ACC112 (cell line): ENCODE data around the gene DPH2.

ENCODE experiments used
- H2AFZ ChIP-seq: fragments of 200-600 bp; sonication (generic); one replicate; pipeline ENCODE4 v1.6.0; 2017; ENCODE audit warnings: antibody characterized with exemption, low read length; ENCODE audit not compliant: unreplicated experiment
- H3K27ac ChIP-seq: fragments of 200-600 bp; sonication (generic); 2 replicates; pipeline ENCODE4 v1.5.1; 2014; ENCODE audit warnings: low read depth, mild to moderate bottlenecking, antibody characterized with exemption, low read length, moderate library complexity
- H3K27me3 ChIP-seq: fragments of 200-600 bp; sonication (generic); 2 replicates; pipeline ENCODE4 v1.6.1; 2014; ENCODE audit warnings: mild to moderate bottlenecking, antibody characterized with exemption, low read length, moderate library complexity, mixed read lengths; ENCODE audit not compliant: insufficient read depth
- H3K36me3 ChIP-seq: fragments of 200-600 bp; sonication (generic); 2 replicates; pipeline ENCODE4 v1.6.1; 2016; ENCODE audit warnings: mild to moderate bottlenecking, antibody characterized with exemption, low read length, moderate library complexity, mixed read lengths; ENCODE audit not compliant: insufficient read depth
- H3K4me1 ChIP-seq: fragments of 200-600 bp; sonication (generic); one replicate; pipeline ENCODE4 v1.6.1; 2016; ENCODE audit warnings: low read length, mixed read lengths; ENCODE audit not compliant: insufficient read depth, unreplicated experiment, control insufficient read depth
- H3K4me3 ChIP-seq: fragments of 200-600 bp; sonication (generic); 2 replicates; pipeline ENCODE4 v1.5.1; 2014; ENCODE audit warnings: mild to moderate bottlenecking, low read depth, low read length
- H3K79me2 ChIP-seq: fragments of 200-600 bp; sonication (generic); one replicate; pipeline ENCODE4 v1.6.0; 2016; ENCODE audit warnings: low read length; ENCODE audit not compliant: control insufficient read depth, unreplicated experiment, insufficient read depth

Gene DPH2

DNA sequence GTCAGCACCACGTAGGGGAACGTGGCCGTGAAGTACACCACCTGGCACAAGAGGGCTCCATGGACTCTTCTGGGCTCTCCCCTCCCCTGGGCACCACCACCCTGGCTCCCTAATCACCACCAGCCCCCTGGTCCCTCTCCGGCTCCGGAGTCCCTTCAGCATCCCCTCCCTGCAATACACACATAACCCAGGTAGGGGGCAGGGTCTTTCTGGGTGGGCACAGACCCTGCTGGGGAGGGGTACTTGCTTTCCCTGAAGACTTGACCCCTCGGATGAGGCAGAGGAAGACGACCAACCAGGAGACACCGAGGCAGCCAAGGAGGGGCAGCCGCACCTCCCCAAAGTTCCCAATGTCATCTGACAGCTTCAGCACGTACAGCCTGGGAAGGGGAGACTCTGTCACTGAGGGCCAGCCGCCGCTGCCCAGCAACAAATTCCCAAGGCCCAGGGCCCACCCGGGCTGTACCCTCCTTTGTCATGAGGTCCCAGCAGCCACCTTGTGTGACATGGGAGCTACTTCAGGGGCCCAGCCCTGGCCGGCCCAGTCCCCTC, 32.9 kb downstream of the DPH2 start:
- no peak overlapping the region for H3K27ac ChIP-seq
- H3K27me3 ChIP-seq = no peaks in the 10 kb centered on the region
- H3K4me3 ChIP-seq = no peak overlapping the region
- H3K36me3 ChIP-seq = no peaks in the 10 kb centered on the region
- H3K4me1 ChIP-seq = peaks cover 3% of the 10 kb centered on the region
- no peaks in the 10 kb centered on the region for H3K79me2 ChIP-seq
- no peak overlapping the region for H2AFZ ChIP-seq

DNA sequence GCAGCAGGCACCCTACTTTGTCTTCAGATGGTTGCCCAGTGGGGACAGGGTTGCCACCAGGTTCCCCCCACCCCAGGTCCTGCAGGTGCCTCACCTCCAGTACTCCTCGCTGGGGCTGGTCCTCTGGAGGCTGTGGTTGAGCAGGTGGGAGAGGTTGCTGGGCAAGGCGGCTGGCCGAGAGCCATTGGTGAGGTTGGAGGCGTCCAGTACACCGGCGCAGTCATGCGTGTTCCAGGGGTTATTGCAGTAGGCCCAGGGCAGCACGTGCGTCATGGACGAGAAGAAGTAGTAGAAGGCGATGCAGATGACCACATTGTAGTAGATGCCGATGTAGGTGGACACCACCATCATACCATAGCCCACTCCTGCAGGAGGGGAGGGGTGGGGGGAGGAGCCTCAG, 38.4 kb downstream of the DPH2 start:
- Histone ChIP-seq H3K79me2 (no peaks in the 10 kb centered on the region), H3K27ac (no peak overlapping the region), H2AFZ (no peak overlapping the region), H3K4me3 (no peak overlapping the region), H3K27me3 (no peaks in the 10 kb centered on the region), H3K36me3 (no peaks in the 10 kb centered on the region), H3K4me1 (peaks cover 3% of the 10 kb centered on the region)

DNA sequence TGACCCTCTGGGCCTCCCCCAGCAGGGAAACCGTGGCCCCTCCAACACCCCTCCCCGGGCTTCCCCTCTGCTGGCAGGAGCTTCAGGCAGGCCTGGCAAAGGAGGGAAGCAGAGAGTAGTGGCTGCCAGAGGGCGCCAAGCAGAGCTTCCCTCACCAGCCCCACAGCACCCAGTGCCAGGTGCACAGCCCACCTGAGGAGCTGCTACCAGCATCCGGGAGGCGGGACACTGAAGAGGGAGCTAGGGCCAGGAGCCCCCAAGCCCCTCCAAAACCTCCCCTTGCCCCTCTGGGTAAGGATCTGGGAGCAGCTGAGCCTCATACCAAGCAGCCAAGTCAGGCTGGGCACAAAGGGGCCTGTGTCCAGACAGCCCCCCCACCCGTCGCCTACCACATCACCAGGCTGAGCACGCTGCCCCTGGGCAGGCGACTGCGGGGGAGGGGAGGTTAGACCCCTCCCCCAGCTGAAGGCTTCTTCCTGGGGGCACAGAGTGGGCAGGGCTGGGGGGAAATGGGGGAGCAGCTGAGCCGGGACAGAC, 41.2 kb downstream of the DPH2 start:
- Histone ChIP-seq H3K4me3 (no peak overlapping the region), H3K36me3 (no peaks in the 10 kb centered on the region), H3K79me2 (no peaks in the 10 kb centered on the region), H3K4me1 (peaks cover 3% of the 10 kb centered on the region), H3K27me3 (no peaks in the 10 kb centered on the region), H3K27ac (no peak overlapping the region), H2AFZ (no peak overlapping the region)

DNA sequence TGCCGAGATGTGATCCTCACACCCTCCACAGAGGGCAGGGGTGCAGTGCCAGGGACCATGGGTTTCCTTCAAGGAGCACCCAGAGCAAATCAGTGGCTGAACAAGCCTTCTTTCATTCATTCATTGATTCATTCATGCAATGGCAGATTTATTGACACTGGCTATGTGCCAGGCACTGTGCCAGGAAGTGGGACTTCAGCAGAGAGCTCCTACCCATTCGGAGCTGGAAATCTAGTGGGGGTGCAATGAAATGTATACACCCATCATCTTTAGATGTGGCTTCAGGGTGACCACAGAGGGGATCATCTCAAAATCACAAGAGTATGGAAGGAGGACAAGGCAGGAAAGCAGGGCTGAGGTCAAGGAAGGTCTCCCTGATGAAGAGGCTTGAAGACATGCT, 42.6 kb downstream of the DPH2 start:
- Histone ChIP-seq H3K79me2 (no peaks in the 10 kb centered on the region), H3K4me1 (peaks cover 2% of the 10 kb centered on the region), H2AFZ (no peak overlapping the region), H3K27ac (no peak overlapping the region), H3K4me3 (no peak overlapping the region), H3K27me3 (no peaks in the 10 kb centered on the region), H3K36me3 (no peaks in the 10 kb centered on the region)

DNA sequence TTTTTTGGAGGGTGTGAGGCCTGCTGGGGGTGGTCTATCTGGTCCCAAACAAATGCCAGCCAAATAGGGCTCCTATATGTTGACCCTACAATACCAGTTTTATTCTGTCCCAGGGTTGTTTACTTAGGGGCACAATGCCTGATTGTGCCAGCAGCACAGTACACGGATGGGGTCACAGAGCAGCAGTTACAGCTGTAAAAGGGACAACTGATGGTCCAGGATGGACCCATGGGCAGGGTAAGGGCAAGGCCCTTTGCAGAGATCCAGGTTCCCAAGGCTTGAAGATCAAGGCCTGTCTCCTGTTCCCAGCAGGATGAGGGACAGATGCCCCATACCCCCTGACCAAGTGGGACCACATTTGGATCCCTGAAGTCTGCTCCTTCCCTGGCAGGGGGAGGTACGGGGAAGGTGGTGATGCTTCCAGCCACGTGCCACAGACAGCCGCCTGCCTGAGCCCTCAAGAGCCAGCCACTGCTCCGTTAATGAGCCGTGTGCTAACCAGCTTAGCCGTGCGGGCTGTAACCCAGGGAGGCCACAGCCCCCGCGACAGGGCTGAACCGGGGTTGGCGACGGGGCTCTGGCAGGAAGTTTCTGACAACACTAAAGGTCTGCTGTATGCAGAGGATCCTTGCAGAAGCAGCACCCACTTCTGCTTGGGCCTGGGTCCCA, 43.3 kb downstream of the DPH2 start:
- H3K4me1 ChIP-seq = peaks cover 2% of the 10 kb centered on the region
- H3K4me3 ChIP-seq = no peak overlapping the region
- no peaks in the 10 kb centered on the region for H3K79me2 ChIP-seq
- no peak overlapping the region for H3K27ac ChIP-seq
- no peaks in the 10 kb centered on the region for H3K27me3 ChIP-seq
- H3K36me3 ChIP-seq = no peaks in the 10 kb centered on the region
- no peak overlapping the region for H2AFZ ChIP-seq

- Histone ChIP-seq H3K27me3 (no peaks in the 10 kb centered on the region), H3K36me3 (no peaks in the 10 kb centered on the region), H3K4me3 (no peak overlapping the region), H3K4me1 (peaks cover 2% of the 10 kb centered on the region), H2AFZ (no peak overlapping the region), H3K27ac (no peak overlapping the region), H3K79me2 (no peaks in the 10 kb centered on the region)
Observed at GRCh38 chr1:44013949-44014348, 44.1 kb downstream of the DPH2 start.

- Histone ChIP-seq H3K4me1 (peaks cover 2% of the 10 kb centered on the region), H2AFZ (no peak overlapping the region), H3K36me3 (no peaks in the 10 kb centered on the region), H3K79me2 (no peaks in the 10 kb centered on the region), H3K27me3 (no peaks in the 10 kb centered on the region), H3K4me3 (no peak overlapping the region), H3K27ac (no peak overlapping the region)
Observed at GRCh38 chr1:44014365-44015104, 44.7 kb downstream of the DPH2 start.

DNA sequence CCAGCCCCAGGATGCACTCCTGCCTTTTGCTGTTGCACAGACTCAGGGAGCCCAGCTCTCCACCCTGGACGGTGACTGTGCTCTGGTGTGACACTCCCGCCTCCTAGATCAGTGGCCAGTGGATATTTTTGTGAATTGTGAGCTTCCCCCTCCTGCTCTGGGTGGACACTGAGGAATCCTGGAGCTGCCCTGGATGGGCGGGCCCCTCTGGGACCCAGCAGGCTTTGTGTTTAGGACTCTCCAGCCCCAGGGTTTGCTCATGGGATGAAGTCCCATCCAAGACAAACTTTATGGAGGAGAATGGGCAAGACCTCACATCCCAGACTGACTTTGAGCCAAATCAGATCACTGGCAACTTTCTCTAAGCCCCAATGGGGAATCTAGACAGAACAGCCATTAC, 45.4 kb downstream of the DPH2 start:
- Histone ChIP-seq H3K4me3 (no peak overlapping the region), H2AFZ (no peak overlapping the region), H3K36me3 (no peaks in the 10 kb centered on the region), H3K4me1 (peaks cover 2% of the 10 kb centered on the region), H3K27me3 (no peaks in the 10 kb centered on the region), H3K79me2 (no peaks in the 10 kb centered on the region), H3K27ac (no peak overlapping the region)

GRCh38 chr1:44016041-44016889, 46.5 kb downstream of the DPH2 start:
- Histone ChIP-seq H3K27ac (no peak overlapping the region), H3K4me3 (no peak overlapping the region), H3K79me2 (no peaks in the 10 kb centered on the region), H2AFZ (no peak overlapping the region), H3K36me3 (no peaks in the 10 kb centered on the region), H3K4me1 (peaks cover 2% of the 10 kb centered on the region), H3K27me3 (no peaks in the 10 kb centered on the region)

- no peak overlapping the region for H3K4me3 ChIP-seq
- H3K27ac ChIP-seq = no peak overlapping the region
- H3K79me2 ChIP-seq = no peaks in the 10 kb centered on the region
- H2AFZ ChIP-seq = no peak overlapping the region
- no peaks in the 10 kb centered on the region for H3K27me3 ChIP-seq
- no peaks in the 10 kb centered on the region for H3K36me3 ChIP-seq
- peaks cover 2% of the 10 kb centered on the region for H3K4me1 ChIP-seq
Observed at GRCh38 chr1:44016890-44017400, 47.1 kb downstream of the DPH2 start.
